Peyer's patch (tissue), 4 donors: Measurements from ENCODE around the gene OBSCN. TPM values are rescaled to one million over a fixed set of nuclear protein-coding genes. Genes with fewer than 3 reads are reported as not detected.

Source experiments
- DNase-seq, 3 donors: peaks; one replicate each; pipeline ENCODE4 v3.0.0-alpha.2; 2017 to 2019
- H3K27ac ChIP-seq, 4 donors: fragments of 200-600 bp; sonication (generic); one replicate each; pipeline ENCODE4 v1.5.1; 2016 to 2019
- H3K27me3 ChIP-seq, 2 donors: fragments of 200-600 bp; sonication (generic); one replicate each; pipeline ENCODE4 v1.5.1; 2019
- H3K36me3 ChIP-seq, 3 donors: fragments of 200-600 bp; sonication (generic); one replicate each; pipeline ENCODE4 v1.5.1; 2016 to 2019
- H3K4me1 ChIP-seq, 4 donors: fragments of 200-600 bp; sonication (generic); one replicate each; pipeline ENCODE4 v1.5.1; 2016 to 2019
- H3K4me3 ChIP-seq, 4 donors: fragments of 200-600 bp; sonication (generic); 1 replicate in 3 of 4; 2 replicates in 1 of 4; pipeline ENCODE4 v1.5.1; 2016 to 2019; ENCODE audit warnings: mild to moderate bottlenecking in 1 of 4
- H3K9me3 ChIP-seq, 4 donors: fragments of 200-600 bp; sonication (generic); one replicate each; pipeline ENCODE4 v1.5.1; 2016 to 2019; ENCODE audit warnings: mild to moderate bottlenecking in 1 of 4
- POLR2A ChIP-seq, 2 donors: fragments of 450-650 bp; IDR thresholded peaks; one replicate each; pipeline ENCODE4 v1.5.1; 2017; ENCODE audit warnings: antibody characterized with exemption in 2 of 2, mild to moderate bottlenecking in 2 of 2, moderate library complexity in 2 of 2
- total RNA-seq, 4 donors: library from RNA; depleted of rRNA; stranded (reverse); fragments of >200 nt; gene quantifications; one replicate each; pipeline ENCODE4 v1.1.0, GENCODE V29; 2016
- TF ChIP-seq, protein P1 (sequence below), 6 experiments: fragments of 450-650 bp in 4 of 6; fragments of 200-600 bp in 2 of 6; sonication (generic) in 1 of 6; IDR thresholded peaks; one replicate each; pipeline ENCODE4 v1.5.1; 2017 to 2019; ENCODE audit warnings: antibody characterized with exemption in 6 of 6, mild to moderate bottlenecking in 3 of 6, moderate library complexity in 1 of 6

OBSCN gene
- total RNA-seq, 4 donors from 2014 or later: 5.8 to 136 (median 34.4) TPM

DNA sequence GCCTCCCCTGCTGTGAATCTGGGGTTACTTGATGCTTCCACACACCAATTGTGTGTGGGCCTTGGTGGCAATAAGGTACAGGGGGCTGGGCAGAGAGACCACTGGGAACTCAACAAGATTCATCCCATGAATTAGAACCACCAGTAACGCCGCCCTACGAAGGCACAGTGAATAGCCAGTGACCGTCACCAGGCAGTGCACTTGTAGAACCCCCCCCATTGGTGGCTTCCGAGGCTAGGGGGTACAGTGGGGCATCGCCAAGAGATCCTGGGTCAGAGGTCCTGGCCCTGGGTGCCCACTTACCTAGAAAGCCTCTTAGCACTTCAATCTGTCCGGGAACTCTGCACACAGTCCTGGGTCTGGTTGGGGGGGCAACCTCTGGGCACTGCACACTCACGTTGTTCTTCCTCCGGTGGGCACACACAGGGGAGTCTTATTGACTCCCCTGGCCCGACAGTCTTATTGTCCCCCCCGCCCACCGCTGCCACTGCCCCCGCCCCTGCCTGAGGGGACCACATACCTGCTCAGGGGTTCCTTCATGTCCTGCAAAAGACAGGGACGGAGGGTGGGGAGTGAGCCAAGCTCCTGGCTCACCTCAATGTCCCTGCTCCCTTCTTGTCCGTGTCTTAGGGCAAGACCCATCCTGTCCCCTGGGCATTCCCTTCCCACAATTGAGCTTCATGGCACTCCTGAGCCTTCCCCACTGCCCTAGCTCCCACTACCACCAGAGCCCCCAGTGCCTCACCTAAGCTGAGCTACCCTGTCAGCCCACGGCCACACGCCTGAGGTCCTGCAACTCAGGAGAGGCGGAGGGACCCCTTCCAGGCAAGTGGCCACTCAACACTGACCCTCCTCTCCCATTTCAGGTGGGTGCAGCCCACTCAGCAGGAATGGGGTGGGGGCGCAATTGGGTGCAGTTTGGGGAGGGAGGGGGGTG lies 201.3 kb downstream of the OBSCN start:
- peak in 1 of 3 donors; percentile 45 for DNase-seq
- H3K4me1 ChIP-seq: peaks cover 7 to 31% (median 16%) of the 10 kb centered on the region in 4 donors
- H3K4me3 ChIP-seq: no peak overlapping the region
- H3K27ac ChIP-seq: no peak overlapping the region
- no peak for TF ChIP-seq POLR2A (IDR thresholded peaks at IDR 0.05)
- TF ChIP-seq, protein P1, sequence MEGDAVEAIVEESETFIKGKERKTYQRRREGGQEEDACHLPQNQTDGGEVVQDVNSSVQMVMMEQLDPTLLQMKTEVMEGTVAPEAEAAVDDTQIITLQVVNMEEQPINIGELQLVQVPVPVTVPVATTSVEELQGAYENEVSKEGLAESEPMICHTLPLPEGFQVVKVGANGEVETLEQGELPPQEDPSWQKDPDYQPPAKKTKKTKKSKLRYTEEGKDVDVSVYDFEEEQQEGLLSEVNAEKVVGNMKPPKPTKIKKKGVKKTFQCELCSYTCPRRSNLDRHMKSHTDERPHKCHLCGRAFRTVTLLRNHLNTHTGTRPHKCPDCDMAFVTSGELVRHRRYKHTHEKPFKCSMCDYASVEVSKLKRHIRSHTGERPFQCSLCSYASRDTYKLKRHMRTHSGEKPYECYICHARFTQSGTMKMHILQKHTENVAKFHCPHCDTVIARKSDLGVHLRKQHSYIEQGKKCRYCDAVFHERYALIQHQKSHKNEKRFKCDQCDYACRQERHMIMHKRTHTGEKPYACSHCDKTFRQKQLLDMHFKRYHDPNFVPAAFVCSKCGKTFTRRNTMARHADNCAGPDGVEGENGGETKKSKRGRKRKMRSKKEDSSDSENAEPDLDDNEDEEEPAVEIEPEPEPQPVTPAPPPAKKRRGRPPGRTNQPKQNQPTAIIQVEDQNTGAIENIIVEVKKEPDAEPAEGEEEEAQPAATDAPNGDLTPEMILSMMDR (IDR thresholded peaks at IDR 0.05): no peak
- H3K27me3 ChIP-seq: no peaks in the 10 kb centered on the region
- H3K36me3 ChIP-seq: no peaks in the 10 kb centered on the region
- H3K9me3 ChIP-seq: no peaks in the 10 kb centered on the region

DNA sequence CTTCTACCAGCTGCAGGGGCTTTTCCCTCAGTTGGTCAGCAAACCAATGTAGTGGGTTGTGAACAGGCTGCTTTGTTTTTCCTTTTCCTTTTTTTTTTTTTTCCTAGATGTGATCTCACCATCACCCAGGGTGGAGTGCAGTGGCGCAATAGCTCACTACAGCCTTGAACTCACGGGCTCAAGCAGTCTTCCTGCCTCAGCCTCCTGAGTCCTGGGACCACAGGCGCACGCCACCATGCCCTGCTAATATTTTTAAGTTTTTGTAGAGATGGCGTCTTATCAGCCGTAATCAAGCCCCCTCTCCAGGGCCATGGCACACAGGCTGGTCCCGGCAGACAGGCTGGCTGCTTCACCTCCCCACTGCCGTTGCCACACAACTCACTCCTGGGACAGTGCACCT lies 202.2 kb downstream of the OBSCN start:
- no peaks in the 10 kb centered on the region for H3K36me3 ChIP-seq
- no peak overlapping the region for H3K27ac ChIP-seq
- TF ChIP-seq POLR2A (IDR thresholded peaks at IDR 0.05): no peak
- TF ChIP-seq, protein P1 (IDR thresholded peaks at IDR 0.05): no peak

DNA sequence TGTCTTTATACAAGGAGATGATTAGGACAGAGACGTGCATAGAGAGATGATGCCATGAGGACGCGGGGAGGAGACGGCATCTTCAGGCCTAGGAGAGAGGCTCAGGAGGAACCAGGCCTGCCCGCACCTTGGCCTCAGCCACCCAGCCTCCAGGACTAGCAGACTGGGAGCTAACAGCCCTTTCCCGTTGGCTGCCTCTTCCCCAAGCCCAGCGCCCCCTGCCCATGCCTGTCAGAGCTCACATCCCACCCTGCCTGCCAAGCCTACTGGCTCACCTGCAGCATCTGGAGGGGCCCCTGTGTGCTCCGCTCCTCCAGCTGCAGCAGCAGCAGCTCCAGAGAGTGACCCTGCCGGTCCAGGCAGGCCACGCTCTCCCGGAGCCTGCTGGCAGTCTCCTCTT lies 202.8 kb downstream of the OBSCN start:
- no peaks in the 10 kb centered on the region for H3K9me3 ChIP-seq
- no peak for TF ChIP-seq POLR2A (IDR thresholded peaks at IDR 0.05)
- TF ChIP-seq, protein P1 (IDR thresholded peaks at IDR 0.05): no peak
- H3K27ac ChIP-seq: no peak overlapping the region
- no peak overlapping the region for H3K4me3 ChIP-seq
- peaks cover 0 to 17% (median 7%) of the 10 kb centered on the region in 4 donors for H3K4me1 ChIP-seq
- no peaks in the 10 kb centered on the region for H3K36me3 ChIP-seq
- no peak for DNase-seq
- H3K27me3 ChIP-seq: no peaks in the 10 kb centered on the region

More for the DNA sequence above, 202.2 kb downstream of the OBSCN start:
- H3K4me3 ChIP-seq: no peak overlapping the region
- DNase-seq: no peak
- H3K27me3 ChIP-seq: no peaks in the 10 kb centered on the region
- peaks cover 3 to 23% (median 12%) of the 10 kb centered on the region in 4 donors for H3K4me1 ChIP-seq
- H3K9me3 ChIP-seq: no peaks in the 10 kb centered on the region

DNA sequence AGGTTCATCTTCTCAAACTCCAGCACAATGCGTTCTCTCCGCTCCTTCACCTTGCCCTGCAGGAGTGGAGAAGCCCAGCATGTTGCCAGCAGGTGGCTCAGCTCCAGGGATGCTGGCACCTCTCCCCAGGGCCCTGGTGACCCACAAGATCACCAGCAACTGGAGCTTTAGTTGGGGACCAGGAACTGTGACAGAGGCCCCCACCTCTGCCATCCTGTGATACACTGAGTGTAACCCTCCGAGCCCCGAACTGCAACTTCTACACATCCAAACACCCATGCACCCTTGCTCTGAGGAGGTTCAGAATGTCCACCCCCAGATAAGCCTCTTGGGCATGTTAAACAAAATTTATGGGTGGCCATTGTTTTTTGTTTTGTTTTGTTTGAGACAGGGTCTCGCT lies 203.3 kb downstream of the OBSCN start:
- no peak for DNase-seq
- no peak overlapping the region for H3K4me3 ChIP-seq
- peaks cover 2 to 20% (median 9%) of the 10 kb centered on the region in 4 donors for H3K4me1 ChIP-seq
- no peaks in the 10 kb centered on the region for H3K36me3 ChIP-seq
- no peaks in the 10 kb centered on the region for H3K9me3 ChIP-seq
- H3K27ac ChIP-seq: no peak overlapping the region
- no peaks in the 10 kb centered on the region for H3K27me3 ChIP-seq
- TF ChIP-seq, protein P1 (IDR thresholded peaks at IDR 0.05): no peak
- no peak for TF ChIP-seq POLR2A (IDR thresholded peaks at IDR 0.05)

DNA sequence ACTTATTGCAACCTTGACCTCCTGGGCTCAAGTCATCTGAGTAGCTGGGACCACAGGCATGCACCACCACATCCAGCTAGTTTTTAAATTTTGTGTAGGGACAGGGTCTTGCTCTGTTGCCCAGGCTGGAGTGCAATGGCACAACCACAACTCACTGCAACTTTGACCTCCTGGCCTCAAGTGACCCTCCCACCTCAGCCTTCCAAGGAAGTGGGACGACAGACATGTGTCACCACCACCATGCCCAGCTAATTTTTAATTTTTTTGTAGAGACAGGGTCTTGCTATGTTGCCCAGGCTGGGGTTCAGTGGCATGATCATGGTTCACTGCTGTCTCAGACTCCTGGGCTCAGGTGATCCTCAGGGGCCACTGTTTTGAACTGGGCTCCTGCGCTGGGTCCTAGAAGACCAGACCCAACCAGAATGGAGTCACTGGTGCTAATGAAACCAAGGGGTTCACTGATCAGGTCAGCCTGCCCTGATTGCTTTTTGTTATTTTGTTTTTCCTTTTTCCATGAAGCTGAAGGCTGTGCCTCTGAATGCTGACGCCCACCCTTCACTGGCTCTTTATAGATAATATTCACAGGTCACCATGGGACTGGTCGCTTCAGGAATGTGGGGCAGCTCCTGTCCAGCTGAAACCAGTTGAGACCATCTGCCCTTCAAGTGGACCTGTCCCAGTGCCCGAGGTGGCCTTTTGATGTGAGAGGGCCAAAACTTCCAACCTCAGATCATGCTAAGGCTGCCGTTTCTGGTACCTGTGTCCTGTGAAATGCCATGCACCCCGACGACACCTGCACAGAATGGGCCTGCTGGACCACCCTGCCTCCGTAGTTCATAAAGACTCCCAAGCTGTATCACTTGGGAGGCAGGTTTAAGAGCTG lies 203.9 kb downstream of the OBSCN start:
- Histone ChIP-seq H3K36me3 (no peaks in the 10 kb centered on the region), H3K9me3 (no peaks in the 10 kb centered on the region), H3K4me3 (no peak overlapping the region), H3K4me1 (peaks cover 7 to 27% (median 13%) of the 10 kb centered on the region in 4 donors), H3K27me3 (peaks cover 0 to 1% of the 10 kb centered on the region in 2 donors), H3K27ac (no peak overlapping the region)
- no peak for DNase-seq
- TF ChIP-seq, protein P1 (IDR thresholded peaks at IDR 0.05): no peak
- no peak for TF ChIP-seq POLR2A (IDR thresholded peaks at IDR 0.05)
